ENCODE data around the gene BMPR2.

DNA sequence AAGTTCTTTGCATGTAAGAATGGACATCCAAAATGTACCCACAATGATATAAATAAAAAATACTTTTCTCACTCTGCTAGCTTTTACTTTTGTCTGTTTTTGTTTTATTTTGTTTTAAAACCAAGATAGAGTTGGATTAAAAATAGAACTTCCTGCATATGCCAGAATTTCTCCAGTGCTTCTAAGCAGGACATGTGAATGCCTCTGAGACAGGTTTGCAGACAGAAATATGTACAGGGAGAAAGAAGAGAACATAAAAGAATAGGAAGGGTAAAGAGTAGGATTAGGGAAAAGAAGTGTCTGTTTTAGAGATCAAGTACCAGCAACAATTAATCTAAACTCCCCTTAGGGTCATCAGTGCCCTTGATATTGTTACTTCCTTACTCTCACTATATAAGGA is 114.4 kb downstream of the BMPR2 start:
- TF ChIP-seq CTCF (IDR thresholded peaks at IDR 0.05; ENCODE audit: control extremely low read depth in 1 of 3, insufficient read depth in 1 of 3, low read depth in 1 of 3, low read length in 3 of 3) (no peak), EZH2 (IDR thresholded peaks at IDR 0.05; ENCODE audit: low read depth, low read length, severe bottlenecking) (no peak), POLR2A (IDR thresholded peaks at IDR 0.05; ENCODE audit: control extremely low read depth in 1 of 2, low read depth in 2 of 2, low read length in 2 of 2) (no peak), CEBPB (IDR thresholded peaks at IDR 0.05; ENCODE audit: low read depth, low read length) (no peak), RFX5 (IDR thresholded peaks at IDR 0.05; ENCODE audit: borderline replicate concordance, low read depth, low read length) (no peak), CBX5 (IDR thresholded peaks at IDR 0.05; ENCODE audit: low read depth, low read length) (no peak), USF2 (IDR thresholded peaks at IDR 0.05; ENCODE audit: low read length) (no peak), NRF1 (IDR thresholded peaks at IDR 0.05; ENCODE audit: low read depth, low read length) (no peak), ZNF274 (IDR thresholded peaks at IDR 0.05; ENCODE audit: borderline replicate concordance, extremely low read depth, low read length) (no peak), MAX (IDR thresholded peaks at IDR 0.05) (no peak), GTF2F1 (IDR thresholded peaks at IDR 0.05; ENCODE audit: borderline replicate concordance, low read depth, low read length) (no peak)
